Non-pigmented ciliary epithelial cell (primary cell): Measurements from ENCODE around the gene DENND2A.
"Not testable (repeated sequence)": the region's sequence is repeated elsewhere in the genome, so short reads cannot be mapped to it uniquely, and the experiment has no call there.

Source experiments
- DNase-seq: peaks from one replicate; pipeline ENCODE4 v3.0.0-alpha.2; 2010; ENCODE audit warnings: low read depth

The DENND2A gene

DNA sequence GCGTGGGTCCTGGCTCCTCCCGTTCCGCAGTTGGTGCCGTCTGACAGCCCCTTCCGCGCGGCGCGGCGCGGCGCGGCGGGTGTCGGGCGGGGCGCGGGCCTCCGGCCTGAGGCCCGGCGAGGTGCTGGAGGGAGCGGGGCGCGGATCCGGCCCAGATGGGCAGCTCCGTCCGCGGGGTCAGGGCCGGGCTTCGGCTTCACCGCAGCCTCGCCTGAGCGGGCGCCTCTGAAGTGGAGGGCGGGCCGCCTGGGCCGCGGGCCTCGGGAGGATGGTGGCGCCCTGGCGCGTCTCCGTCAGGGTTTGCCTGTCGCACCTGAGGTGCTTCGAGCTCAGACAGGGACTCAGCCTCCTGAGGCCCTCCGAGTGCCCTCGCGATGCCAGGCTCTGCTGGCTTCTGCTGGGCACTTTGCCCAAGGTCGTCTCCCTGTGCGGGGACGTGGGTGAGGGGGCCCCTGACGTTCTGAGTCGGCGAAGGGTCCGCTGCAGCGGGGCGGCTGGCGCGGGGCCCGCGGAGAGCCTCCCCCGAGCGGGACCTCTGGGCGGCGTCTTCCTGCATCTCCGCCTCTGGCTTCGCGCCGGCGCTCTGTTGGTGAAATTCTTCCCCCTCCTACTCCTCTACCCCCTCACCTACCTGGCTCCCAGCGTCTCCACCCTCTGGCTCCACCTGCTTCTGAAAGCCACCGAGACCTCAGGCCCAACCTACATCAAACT is 32.6 kb upstream of the DENND2A start:
- no peak for DNase-seq

DNA sequence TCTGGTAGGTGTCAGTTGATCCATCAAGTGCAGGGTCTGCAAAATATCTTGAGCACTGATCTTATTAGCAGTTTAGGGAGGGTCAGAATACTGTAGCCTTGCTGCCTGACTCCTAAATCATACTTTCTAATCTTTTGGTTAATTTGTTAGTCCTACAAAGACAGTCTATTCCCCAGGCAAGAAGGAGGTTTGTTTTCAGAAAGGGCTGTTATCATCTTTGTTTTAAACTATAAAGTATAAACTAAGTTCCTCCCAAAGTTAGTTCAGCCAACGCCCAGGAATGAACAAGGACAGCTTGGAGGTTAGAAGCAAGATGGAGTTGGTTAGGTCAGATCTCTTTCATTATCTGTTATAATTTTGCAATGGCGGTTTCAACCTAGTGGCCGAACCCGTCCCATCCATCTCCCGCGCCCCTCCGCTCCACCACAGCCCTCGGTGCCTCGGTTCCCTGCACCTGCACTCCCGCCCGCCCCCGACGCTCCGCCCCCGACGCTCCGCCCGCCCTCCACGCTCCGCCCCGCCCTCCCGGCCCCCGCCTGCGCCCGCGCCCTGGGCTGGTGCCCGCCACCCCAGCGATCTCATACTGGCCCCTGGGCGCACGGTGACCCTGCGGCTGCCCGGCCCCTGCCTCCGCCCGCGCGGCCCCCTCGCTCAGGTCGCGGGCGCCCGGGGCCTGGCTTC is 31.9 kb upstream of the DENND2A start, which contains the start of gene ADCK2:
Gene ADCK2, plus strand, starts transcription at position 564 of the 681 bp plus-strand sequence. CDS start 386 bp downstream, outside the sequence.
- DNase-seq: no peak

DNA sequence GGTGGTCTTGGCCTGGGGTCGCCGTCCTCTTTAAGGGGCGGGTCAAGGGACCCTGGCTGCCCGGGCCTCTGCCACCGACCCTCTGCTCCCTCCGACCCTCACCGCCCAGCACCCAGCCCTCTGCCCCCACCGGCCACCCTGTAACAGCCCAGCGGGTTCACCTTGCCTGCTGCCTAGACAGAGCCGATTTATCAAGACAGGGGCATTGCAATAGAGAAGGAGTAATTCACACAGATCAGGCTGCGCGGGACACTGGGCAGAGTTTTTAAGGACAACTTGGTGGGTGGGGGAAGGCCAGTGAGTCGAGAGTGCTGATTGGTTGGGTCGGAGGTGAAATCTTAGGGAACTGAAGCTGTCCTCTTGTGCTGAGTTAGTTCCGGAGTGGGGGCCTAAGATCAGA is 31.4 kb upstream of the DENND2A start:
- no peak for DNase-seq

DNA sequence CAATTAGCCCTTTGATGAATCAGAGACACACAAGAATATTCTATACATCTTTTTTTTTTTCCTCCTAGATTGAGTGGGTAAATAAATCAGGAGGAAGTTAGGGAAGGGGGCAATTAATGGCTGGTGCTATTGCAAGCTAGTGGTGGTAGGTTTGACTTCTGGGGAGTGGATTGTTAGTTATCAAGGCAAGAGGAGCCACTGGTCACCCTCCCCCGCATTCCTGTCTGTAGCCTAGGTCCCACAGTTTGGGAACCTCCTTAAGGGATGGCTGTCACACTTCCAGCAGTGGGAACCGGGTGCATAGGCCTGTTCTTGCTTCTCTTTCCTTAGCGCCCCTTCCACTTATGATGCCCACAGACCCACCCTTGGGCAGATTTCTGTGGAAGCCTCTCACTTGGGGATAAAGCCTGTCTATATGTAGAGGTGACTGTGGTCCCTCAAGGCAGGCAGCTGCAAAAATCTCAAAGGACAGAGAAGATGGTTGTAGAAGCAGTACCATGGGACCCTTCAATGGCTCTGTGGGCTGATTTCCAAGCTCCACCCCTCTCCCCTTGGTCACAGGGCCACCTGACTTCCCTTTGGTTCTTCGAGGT is 29.8 kb upstream of the DENND2A start:
- DNase-seq: no peak

DNA sequence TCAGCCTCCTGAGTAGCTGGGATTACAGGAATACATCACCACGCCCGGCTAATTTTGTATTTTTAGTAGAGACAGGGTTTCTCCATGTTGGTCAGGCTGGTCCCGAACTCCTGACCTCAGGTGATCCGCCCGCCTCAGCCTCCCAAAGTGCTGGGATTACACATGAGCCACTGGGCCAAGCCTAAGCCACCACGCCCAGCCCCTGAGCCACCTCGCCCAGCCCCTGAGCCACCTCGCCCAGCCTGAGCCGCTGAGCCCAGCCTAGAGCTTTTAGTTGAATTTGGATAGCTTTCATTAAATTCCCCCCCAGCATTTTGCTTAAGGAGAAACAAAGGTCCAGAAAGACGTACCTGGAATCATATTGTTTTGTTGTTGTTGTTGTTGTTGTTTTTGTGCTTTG is 29.2 kb upstream of the DENND2A start:
- DNase-seq: not testable (repeated sequence)

DNA sequence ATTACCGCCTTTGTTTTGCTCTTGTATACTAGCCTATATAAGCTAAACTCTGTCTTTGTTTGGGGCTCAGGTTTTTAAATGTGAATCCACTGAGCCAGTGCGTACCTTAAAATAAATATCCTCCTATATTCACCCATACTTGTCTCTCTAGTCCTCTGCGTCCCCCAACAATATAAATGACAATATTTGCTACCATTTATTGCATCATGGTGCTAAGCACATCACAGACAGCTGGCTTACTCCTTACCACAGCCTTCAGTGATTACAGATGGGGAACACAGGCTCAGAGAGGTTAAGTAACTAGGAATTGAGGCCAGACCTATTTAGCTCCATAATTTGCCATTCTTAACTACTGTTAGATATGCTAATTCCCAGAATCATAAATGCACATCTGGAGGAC is 28.7 kb upstream of the DENND2A start:
- no peak for DNase-seq

DNA sequence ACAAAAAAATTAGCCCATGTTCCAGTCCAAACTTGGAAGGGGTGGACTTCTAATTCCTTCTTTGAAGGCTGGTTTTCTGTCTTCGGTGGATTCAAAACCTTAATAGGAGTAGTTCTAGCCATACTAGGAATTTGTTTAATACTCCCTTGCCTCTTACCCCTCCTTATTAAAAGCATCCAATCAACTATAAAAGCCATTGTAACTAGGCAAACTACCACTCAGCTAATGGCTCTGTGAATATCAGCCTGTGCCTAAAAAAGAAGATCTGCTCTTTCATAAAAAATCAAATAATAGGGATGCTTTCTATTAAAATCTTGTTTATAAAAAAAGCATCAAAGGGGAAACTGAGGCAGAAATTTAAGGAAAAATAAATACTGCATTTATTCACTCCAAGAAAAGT is 28.0 kb upstream of the DENND2A start:
- no peak for DNase-seq

DNA sequence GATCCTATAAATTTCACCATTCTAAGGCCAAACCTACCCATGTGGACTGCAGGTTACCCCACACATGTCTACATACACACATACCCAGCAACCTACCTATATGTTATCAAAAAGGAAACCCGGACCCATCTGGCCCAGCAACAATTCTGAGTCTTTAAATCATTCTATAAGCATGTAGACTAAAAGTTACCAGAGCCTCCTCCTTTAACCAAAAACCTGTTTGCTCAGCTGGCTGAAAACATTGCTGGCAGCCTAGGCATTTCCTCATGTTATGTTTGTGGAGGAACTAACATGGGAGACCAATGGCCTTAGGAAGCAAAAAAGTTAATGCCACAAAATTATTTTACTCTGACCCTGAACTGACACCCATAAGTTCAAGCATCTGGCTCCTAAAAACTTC is 26.9 kb upstream of the DENND2A start:
- DNase-seq: no peak

DNA sequence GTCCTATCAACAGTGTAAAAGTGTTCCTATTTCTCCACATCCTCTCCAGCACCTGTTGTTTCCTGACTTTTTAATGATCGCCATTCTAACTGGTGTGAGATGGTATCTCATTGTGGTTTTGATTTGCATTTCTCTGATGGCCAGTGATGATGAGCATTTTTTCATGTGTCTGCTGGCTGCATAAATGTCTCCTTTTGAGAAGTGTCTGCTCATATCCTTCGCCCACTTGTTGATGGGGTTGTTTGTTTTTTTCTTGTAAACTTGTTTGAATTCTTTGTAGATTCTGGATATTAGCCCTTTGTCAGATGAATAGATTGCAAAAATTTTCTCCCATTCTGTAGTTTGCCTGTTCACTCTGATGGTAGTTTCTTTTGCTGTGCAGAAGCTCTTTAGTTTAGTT is 22.3 kb upstream of the DENND2A start:
- DNase-seq: not testable (repeated sequence)

DNA sequence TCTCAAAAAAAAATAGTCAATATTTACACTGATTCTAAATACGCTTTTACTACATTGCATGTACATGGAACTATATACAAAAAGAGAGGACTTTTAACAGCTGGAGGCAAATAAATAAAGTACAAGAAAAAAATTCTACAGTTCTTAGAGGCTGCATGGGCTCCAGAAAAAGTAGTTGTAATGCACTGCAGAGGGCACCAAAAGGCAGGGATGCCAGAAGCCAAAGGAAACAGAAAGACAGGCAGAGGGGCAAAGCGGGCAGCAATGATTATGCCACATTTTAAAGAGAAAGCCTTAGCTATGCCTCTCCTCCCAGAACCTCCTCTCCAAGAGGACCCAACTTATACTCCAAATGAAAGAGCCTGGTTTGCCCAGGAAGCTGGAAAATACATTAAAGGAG is 20.5 kb upstream of the DENND2A start:
- no peak for DNase-seq

DNA sequence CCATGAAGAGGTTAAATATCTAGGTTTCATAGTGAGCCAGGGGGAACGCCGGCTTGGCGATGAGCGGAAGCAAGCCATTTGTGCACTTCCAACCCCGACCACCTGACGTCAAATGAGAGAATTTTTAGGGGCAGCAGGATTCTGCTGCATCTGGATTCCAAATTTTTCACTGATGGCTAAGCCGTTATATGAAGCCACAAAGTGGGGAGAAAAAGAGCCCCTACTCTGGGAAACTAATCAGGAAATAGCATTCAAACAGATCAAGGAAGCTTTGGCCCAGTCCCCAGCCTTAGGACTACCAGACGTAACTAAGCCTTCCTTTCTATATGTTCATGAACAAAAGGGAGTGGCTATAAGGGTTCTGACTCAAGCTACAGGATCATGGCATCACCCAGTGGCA is 19.2 kb upstream of the DENND2A start:
- no peak for DNase-seq

DNA sequence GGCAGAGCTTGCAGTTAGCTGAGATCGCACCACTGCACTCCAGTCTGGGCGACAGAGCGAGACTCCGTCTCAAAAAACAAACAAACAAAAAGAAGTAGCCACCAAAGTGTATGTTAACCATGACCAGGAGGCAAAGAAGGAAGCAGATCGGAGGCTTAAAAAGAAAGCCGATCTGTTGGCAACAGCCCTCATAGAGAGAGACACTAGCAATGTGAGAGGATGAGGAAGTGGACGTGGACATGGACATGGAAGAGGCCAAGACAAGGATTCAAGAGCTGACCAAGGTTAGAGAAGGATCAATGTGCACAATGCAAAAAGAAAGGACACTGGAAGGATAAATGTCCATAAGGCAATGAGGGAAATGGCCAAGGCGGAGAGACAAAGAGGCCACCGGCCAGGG is 17.3 kb upstream of the DENND2A start:
- no peak for DNase-seq

DNA sequence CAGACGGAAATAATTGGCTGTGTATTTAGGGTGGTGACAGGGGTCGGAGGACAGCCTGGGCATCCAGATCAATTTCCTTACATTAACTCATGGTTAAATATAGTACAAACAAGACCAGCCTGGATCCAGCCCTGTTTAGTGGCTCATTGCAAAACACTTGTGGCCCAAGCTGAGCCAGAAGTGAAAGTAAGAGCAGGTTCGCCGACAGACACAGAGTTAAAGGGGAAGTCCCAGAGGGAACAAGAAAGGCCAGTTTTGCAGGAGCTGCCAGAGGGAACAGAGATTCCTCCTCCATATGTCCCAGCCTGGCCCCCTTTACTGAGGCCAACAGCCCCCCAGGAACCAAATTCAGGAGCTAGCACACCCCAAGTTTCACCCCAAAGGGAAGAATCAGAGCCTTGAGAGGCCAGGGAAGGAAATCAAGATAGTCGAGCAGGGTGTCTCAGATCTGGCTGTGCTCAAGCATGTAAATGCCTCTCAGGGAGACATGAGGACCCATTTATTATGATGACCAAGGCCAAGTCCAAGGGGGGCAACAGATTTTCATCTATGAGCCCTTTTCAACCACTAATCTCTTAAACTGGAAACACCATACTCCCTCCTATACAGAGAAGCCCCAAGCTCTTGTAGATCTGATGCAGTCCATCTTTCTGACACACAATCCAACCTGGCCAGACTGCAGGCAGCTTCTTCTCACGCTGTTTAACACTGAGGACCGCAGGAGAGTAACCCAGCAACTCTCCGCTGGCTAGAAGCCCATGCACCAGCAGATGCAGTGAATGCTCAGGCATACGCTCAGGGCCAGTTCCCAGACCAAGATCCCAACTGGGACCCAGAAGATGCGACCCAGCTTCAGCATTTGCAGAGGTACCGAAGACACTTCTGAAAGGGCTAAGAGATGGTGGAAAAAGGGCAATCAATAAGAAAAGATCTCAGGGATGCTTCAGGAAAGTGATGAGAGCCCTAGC is 16.2 kb upstream of the DENND2A start:
- DNase-seq: no peak

DNA sequence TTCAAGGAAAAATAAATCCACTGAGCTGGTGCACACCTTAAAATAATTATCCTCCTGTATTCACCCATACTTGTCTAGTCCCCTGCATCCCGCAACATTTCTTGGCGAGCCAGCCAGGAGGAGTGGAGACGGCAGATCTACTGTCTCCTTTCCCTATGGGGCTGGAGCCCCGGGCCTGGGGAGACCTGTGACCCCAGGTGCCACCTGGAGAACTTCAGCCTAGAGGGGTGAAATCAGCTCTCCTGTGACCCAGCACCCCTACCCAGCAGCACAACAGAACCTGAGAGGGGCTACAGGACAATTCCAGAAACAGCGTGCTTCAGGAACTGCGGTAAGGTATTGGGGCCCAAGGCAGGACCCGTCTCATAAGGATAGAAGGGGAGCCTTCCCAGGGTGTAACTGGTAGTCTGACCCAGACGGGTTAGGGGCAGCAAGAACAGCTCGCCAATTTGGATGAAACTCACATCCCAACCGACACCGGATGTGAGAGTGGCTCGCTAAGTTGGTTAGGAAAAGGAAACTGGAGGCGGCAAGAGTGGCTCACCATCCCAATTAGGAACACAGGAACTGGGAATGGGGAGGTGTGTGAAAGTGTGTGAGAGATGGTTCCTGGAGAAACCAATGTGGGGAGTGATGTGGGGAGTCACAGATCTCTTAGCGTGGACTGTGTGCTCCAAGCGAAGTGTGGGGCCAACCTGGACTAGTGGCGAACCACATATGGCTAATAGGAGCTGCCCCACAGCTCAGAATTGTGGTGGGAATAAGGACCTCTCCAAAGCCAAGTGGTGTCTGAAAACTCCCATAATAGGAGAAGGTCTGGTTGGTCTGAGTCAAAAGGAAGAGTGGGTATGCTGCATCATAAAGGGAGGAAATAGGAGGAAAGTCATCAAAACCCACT is 15.1 kb upstream of the DENND2A start:
- no peak for DNase-seq

DNA sequence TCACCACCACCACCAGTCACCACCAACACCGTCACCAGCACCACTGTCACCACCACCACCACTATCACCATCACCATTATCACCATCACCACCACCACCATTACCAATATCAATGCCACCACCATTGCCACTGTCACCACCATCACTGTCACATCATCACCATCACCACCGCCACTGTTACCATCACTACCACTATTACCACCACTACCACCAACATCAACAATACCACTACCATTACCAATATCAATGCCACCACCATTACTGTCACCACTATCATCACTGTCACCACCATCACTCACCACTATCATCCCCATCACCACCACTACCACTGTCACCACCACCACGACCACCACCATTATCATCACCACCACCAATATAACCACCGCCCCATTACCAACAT is 14.0 kb upstream of the DENND2A start:
- no peak for DNase-seq

DNA sequence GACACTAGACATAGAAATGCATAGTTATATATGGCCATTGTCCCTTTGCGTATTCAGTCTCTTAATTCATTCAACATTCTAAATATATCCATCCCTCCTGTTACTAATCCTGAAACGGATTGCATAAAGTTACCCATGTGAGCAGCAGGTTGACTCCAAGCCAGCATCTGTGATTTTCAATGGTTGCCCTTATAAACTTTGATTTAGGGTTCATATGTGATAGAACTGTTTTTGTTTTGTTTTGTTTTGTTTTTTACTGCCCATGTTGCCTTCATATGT is 13.4 kb upstream of the DENND2A start:
- DNase-seq: no peak

DNA sequence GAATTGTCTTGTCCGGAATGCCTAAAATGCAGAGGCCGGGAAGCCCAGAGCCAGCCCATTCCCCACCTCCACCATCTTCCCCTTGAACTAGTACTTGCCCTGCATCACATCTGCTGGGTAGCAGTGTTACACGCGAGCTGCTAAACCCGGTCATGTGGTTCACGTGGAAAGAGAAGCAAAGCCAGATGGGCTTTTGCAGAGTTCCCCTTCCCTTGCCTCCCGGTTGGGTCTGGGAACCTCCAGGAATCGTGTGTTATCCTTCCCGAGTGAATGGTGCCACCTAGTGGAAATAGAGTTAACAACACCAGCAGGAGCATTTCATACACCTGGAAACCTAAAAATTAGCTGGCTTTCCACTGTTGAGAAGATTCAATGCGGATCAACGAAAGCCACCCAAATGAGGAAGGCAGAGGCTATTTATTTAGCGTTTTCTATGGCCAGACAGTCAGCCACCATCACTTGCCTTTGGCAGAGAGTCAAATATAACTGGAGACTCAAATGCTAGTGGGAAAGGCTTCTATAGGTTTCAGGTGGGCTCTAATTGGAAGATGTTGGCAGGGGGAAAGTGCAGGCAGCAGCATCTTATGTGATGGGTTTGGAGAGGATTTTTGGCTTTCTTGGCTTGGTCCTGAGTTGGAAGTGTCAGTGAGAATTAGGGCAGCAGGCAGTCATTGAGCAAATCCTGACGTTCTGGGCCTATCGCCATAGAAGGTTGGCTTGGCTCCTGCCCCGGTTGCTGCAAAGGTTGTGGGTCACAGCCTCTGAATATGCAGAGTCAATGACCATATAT is 12.9 kb upstream of the DENND2A start:
- DNase-seq: no peak

DNA sequence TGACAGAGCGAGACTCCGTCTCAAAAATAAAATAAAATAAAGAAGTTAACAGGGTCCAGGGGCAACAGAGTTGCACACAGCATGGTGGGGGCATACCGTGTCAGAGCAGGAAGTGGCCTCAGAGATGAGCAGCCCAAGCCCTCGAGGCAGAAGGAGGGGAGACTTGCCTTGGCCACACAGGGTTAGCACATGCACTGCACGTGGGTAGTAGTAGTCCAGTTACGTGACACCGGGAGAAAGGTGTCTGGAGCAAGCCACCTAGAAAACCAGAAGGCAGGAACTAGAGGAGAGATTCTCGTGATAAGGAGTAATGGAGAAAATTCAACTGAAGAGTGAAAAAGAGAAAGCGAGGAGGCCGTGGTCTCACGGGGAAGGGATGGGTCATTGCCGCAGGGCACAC is 9.8 kb upstream of the DENND2A start:
- DNase-seq: no peak

DNA sequence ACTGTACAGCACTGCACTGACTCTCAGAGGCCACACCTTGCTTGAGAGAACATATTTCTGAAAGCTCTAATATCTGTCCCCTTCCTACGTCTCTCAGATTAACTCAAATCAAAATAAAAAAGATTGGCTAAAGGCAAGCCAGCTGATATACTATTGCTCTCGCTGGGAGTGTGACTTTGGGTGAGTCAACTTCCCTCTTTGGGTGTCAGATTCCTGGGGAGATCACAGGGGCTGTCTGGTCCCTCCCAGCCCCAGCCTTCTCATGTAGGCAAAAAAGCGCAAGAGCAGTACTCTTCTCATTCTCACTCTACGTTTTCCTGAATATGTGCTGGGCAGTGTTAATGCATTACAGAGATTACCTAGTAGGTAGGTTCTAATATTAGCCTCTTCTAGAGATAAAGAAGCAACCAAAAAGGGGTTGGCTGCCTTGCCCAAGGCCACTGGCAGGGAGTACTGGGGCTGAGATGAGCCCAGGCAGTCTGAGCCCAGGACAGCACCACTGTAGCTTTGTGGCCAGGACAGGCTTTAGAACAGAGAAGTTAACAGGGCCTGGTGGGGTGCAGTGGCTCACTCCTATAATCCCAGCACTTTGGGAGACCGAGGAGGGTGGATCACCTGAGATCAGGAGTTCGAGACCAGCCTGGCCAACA is 9.1 kb upstream of the DENND2A start:
- no peak for DNase-seq
